OCI-LY1 (cell line): ENCODE data around the gene STAG1.

Experiments
- H2AFZ ChIP-seq: fragments of 200-600 bp; sonication (generic), shearing (Covaris generic); 2 replicates; pipeline ENCODE4 v1.6.0; 2014; ENCODE audit warnings: antibody characterized with exemption, mild to moderate bottlenecking, low read length
- H3F3A ChIP-seq: fragments of 200-600 bp; sonication (generic), shearing (Covaris generic); 2 replicates; pipeline ENCODE4 v1.6.0; 2014; ENCODE audit warnings: mild to moderate bottlenecking, antibody characterized with exemption, low read length, moderate library complexity; ENCODE audit not compliant: insufficient read depth
- H3K27ac ChIP-seq: fragments of 200-600 bp; sonication (generic); 2 replicates; pipeline ENCODE4 v1.5.1; 2014; ENCODE audit warnings: low read length, mixed run types, mild to moderate bottlenecking, low read depth; ENCODE audit not compliant: poor library complexity, severe bottlenecking
- H3K27me3 ChIP-seq: fragments of 200-600 bp; sonication (generic); 2 replicates; pipeline ENCODE4 v1.6.0; 2014; ENCODE audit warnings: antibody characterized with exemption, mild to moderate bottlenecking, low read length, moderate library complexity; ENCODE audit not compliant: insufficient read depth
- H3K36me3 ChIP-seq: fragments of 200-600 bp; sonication (generic); 2 replicates; pipeline ENCODE4 v1.6.1; 2014; ENCODE audit warnings: mild to moderate bottlenecking, antibody characterized with exemption, low read length, moderate library complexity, mixed read lengths; ENCODE audit not compliant: insufficient read depth
- H3K4me1 ChIP-seq: fragments of 200-600 bp; sonication (generic); 2 replicates; pipeline ENCODE4 v1.5.1; 2014; ENCODE audit warnings: mild to moderate bottlenecking, low read length, moderate library complexity; ENCODE audit not compliant: insufficient read depth, severe bottlenecking
- H3K4me2 ChIP-seq: fragments of 200-600 bp; sonication (generic), shearing (Covaris generic); 2 replicates; pipeline ENCODE4 v1.6.1; 2014; ENCODE audit warnings: low read length
- H3K4me3 ChIP-seq: fragments of 200-600 bp; sonication (generic); 2 replicates; pipeline ENCODE4 v1.5.1; 2014; ENCODE audit warnings: low read length, low read depth, mild to moderate bottlenecking, mixed read lengths; ENCODE audit not compliant: poor library complexity, severe bottlenecking
- H3K79me2 ChIP-seq: fragments of 200-600 bp; shearing (Covaris generic); 2 replicates; pipeline ENCODE4 v1.6.1; 2016; ENCODE audit warnings: mixed run types, low read length, mixed read lengths; ENCODE audit not compliant: insufficient read depth
- H3K9ac ChIP-seq: fragments of 200-600 bp; sonication (generic), shearing (Covaris generic); 2 replicates; pipeline ENCODE4 v1.6.1; 2014; ENCODE audit warnings: mild to moderate bottlenecking, low read length, mixed read lengths
- H3K9me2 ChIP-seq: fragments of 200-600 bp; sonication (generic), shearing (Covaris generic); 2 replicates; pipeline ENCODE4 v1.6.1; 2014; ENCODE audit warnings: low read depth, mild to moderate bottlenecking, low read length, mixed read lengths
- H3K9me3 ChIP-seq: fragments of 200-600 bp; shearing (Covaris generic); 2 replicates; pipeline ENCODE4 v1.6.1; 2014; ENCODE audit warnings: low read length, mixed read lengths
- H4K20me1 ChIP-seq: fragments of 200-600 bp; sonication (generic), shearing (Covaris generic); 2 replicates; pipeline ENCODE4 v1.6.0; 2016; ENCODE audit warnings: mild to moderate bottlenecking, low read length; ENCODE audit not compliant: insufficient read depth
- CTCF ChIP-seq: fragments of 200-600 bp; sonication (generic), shearing (Covaris generic); IDR thresholded peaks from 2 replicates; pipeline ENCODE4 v1.5.1; 2017; ENCODE audit warnings: mild to moderate bottlenecking, antibody characterized with exemption, low read length, moderate library complexity, mixed read lengths
- EZH2 ChIP-seq: fragments of 200-600 bp; sonication (generic), shearing (Covaris generic); IDR thresholded peaks from 2 replicates; pipeline ENCODE4 v1.8.0; 2017; ENCODE audit warnings: borderline replicate concordance, mixed run types, mild to moderate bottlenecking, antibody characterized with exemption, low read length, moderate library complexity, mixed read lengths

Gene STAG1

DNA sequence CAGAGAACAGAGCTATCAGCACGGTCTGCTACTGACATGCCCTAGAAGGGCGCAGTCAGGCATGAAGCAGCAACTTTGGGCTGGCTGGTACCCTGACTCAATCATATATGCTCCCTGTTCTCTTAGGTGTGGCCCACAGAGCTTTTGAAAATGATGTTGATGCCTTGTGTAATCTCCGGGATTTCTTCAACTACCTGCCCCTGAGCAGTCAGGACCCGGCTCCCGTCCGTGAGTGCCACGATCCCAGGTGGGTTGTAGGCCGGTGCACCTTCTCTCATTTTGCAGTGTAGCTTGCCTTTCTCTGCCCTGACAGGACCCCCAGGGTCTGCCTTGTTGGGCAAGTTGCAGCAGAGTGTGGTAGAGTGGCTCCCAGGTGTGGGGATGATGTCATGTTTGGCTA, 454.4 kb downstream of the STAG1 start:
- Histone ChIP-seq H3K4me3 (no peak overlapping the region), H3F3A (no peaks in the 10 kb centered on the region), H3K9me3 (no peaks in the 10 kb centered on the region), H3K27me3 (no peaks in the 10 kb centered on the region), H3K4me2 (no peak overlapping the region), H3K79me2 (no peaks in the 10 kb centered on the region), H3K36me3 (peaks cover 92% of the 10 kb centered on the region), H3K9me2 (no peaks in the 10 kb centered on the region), H4K20me1 (no peaks in the 10 kb centered on the region), H2AFZ (no peak overlapping the region), H3K4me1 (no peaks in the 10 kb centered on the region), H3K27ac (no peak overlapping the region), H3K9ac (no peak overlapping the region)
- TF ChIP-seq EZH2 (no peak), CTCF (no peak)

GRCh38 chr3:136296960-136297359, 455.2 kb downstream of the STAG1 start:
- Histone ChIP-seq H3K4me3 (no peak overlapping the region), H3K27me3 (no peaks in the 10 kb centered on the region), H3F3A (no peaks in the 10 kb centered on the region), H3K36me3 (peaks cover 95% of the 10 kb centered on the region), H2AFZ (no peak overlapping the region), H4K20me1 (no peaks in the 10 kb centered on the region), H3K27ac (no peak overlapping the region), H3K9me2 (no peaks in the 10 kb centered on the region), H3K9ac (no peak overlapping the region), H3K9me3 (no peaks in the 10 kb centered on the region; the same call in 1 of the 2 replicates), H3K4me2 (no peak overlapping the region), H3K79me2 (no peaks in the 10 kb centered on the region), H3K4me1 (no peaks in the 10 kb centered on the region)
- no peak for TF ChIP-seq CTCF
- TF ChIP-seq EZH2, result no peak

GRCh38 chr3:136294176-136294575, 458.0 kb downstream of the STAG1 start:
- H4K20me1 ChIP-seq, result no peaks in the 10 kb centered on the region
- no peak overlapping the region for H3K27ac ChIP-seq
- H3K4me3 ChIP-seq, result no peak overlapping the region
- H3K4me2 ChIP-seq, result no peak overlapping the region
- H3K36me3 ChIP-seq, result peaks cover 87% of the 10 kb centered on the region
- H3K9ac ChIP-seq, result no peak overlapping the region
- H3K79me2 ChIP-seq, result no peaks in the 10 kb centered on the region
- no peaks in the 10 kb centered on the region for H3F3A ChIP-seq
- H3K27me3 ChIP-seq, result no peaks in the 10 kb centered on the region
- H3K9me2 ChIP-seq, result no peaks in the 10 kb centered on the region
- no peaks in the 10 kb centered on the region for H3K4me1 ChIP-seq
- TF ChIP-seq EZH2, result no peak
- TF ChIP-seq CTCF, result no peak
- no peak overlapping the region for H2AFZ ChIP-seq
- H3K9me3 ChIP-seq, result no peaks in the 10 kb centered on the region; the same call in 1 of the 2 replicates
